ENCODE data around the gene TBC1D9.

Gene TBC1D9

GRCh38 chr4:140720387-140721304, 35.5 kb downstream of the TBC1D9 start:
- FAIRE-seq (no peak), DNase-seq (ENCODE audit: insufficient read length, low spot score) (no peak)
- TF ChIP-seq POLR2A (IDR thresholded peaks at IDR 0.05; ENCODE audit: low read depth, low read length): no peak

- DNase-seq (ENCODE audit: insufficient read length, low spot score) (no peak), FAIRE-seq (no peak)
- no peak for TF ChIP-seq POLR2A (IDR thresholded peaks at IDR 0.05; ENCODE audit: low read depth, low read length)
These were observed 36.5 kb downstream of the TBC1D9 start for GRCh38 chr4:140719686-140720085.

- FAIRE-seq (no peak), DNase-seq (ENCODE audit: insufficient read length, low spot score) (no peak)
- no peak for TF ChIP-seq POLR2A (IDR thresholded peaks at IDR 0.05; ENCODE audit: low read depth, low read length)
These were observed 37.2 kb downstream of the TBC1D9 start for GRCh38 chr4:140719022-140719421.

GRCh38 chr4:140718241-140718952, 37.8 kb downstream of the TBC1D9 start:
- no peak for TF ChIP-seq POLR2A (IDR thresholded peaks at IDR 0.05; ENCODE audit: low read depth, low read length)
- FAIRE-seq (no peak), DNase-seq (ENCODE audit: insufficient read length, low spot score) (no peak)

GRCh38 chr4:140717313-140717712, 38.9 kb downstream of the TBC1D9 start:
- FAIRE-seq: no peak
- DNase-seq (ENCODE audit: insufficient read length, low spot score): no peak
- no peak for TF ChIP-seq POLR2A (IDR thresholded peaks at IDR 0.05; ENCODE audit: low read depth, low read length)

GRCh38 chr4:140715119-140715518, 41.1 kb downstream of the TBC1D9 start:
- no peak for TF ChIP-seq POLR2A (IDR thresholded peaks at IDR 0.05; ENCODE audit: low read depth, low read length)
- DNase-seq (ENCODE audit: insufficient read length, low spot score) (no peak), FAIRE-seq (no peak)

GRCh38 chr4:140711910-140712309, 44.3 kb downstream of the TBC1D9 start:
- no peak for TF ChIP-seq POLR2A (IDR thresholded peaks at IDR 0.05; ENCODE audit: low read depth, low read length)
- DNase-seq (ENCODE audit: insufficient read length, low spot score): no peak
- FAIRE-seq: no peak

- no peak for FAIRE-seq
- no peak for DNase-seq (ENCODE audit: insufficient read length, low spot score)
- no peak for TF ChIP-seq POLR2A (IDR thresholded peaks at IDR 0.05; ENCODE audit: low read depth, low read length)
These were observed 45.1 kb downstream of the TBC1D9 start for GRCh38 chr4:140710908-140711622.

- no peak for FAIRE-seq
- no peak for DNase-seq (ENCODE audit: insufficient read length, low spot score)
- TF ChIP-seq POLR2A (IDR thresholded peaks at IDR 0.05; ENCODE audit: low read depth, low read length): no peak
These were observed 48.9 kb downstream of the TBC1D9 start for GRCh38 chr4:140707325-140707724.

- FAIRE-seq: no peak
- no peak for DNase-seq (ENCODE audit: insufficient read length, low spot score)
- TF ChIP-seq POLR2A (IDR thresholded peaks at IDR 0.05; ENCODE audit: low read depth, low read length): no peak
These were observed 49.5 kb downstream of the TBC1D9 start for GRCh38 chr4:140706665-140707064.

GRCh38 chr4:140706276-140706625, 49.9 kb downstream of the TBC1D9 start:
- FAIRE-seq (no peak), DNase-seq (ENCODE audit: insufficient read length, low spot score) (no peak)
- TF ChIP-seq POLR2A (IDR thresholded peaks at IDR 0.05; ENCODE audit: low read depth, low read length): no peak

- TF ChIP-seq POLR2A (IDR thresholded peaks at IDR 0.05; ENCODE audit: low read depth, low read length): no peak
- DNase-seq (ENCODE audit: insufficient read length, low spot score) (no peak), FAIRE-seq (no peak)
These were observed 50.4 kb downstream of the TBC1D9 start for GRCh38 chr4:140705625-140706275.

GRCh38 chr4:140704964-140705363, 51.2 kb downstream of the TBC1D9 start:
- TF ChIP-seq POLR2A (IDR thresholded peaks at IDR 0.05; ENCODE audit: low read depth, low read length): no peak
- FAIRE-seq: no peak
- DNase-seq (ENCODE audit: insufficient read length, low spot score): no peak
